ENCODE results near the gene CYP2C19. TPM values are rescaled to one million over a fixed set of nuclear protein-coding genes. Genes with fewer than 3 reads are reported as not detected.
"Not testable (repeated sequence)": the region's sequence is repeated elsewhere in the genome, so short reads cannot be mapped to it uniquely, and the experiment has no call there.

The CYP2C19 gene
- total RNA-seq, 1 experiment from 2014 or later: 0.86 TPM

DNA sequence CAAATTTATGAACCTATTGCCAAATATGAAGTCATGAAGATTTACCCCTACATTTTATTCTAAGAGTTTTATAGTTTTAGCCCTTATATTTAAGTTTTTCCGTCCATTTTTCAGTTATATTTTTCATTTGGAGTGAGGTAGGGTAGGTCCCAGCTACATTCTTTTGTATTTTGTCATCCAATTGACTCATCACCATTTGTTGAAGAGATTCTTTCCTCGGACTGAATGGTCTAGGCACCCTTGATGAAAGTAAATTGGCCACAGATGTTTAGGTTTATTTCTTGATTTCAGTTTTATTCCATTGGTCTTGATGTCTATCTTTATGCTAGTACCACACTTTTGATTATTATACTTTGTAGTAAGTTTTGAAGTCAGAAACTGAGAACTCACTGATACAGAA is 22.7 kb downstream of the CYP2C19 start:
- peaks cover 7% of the 10 kb centered on the region for H3K9me3 Mint-ChIP-seq (ENCODE audit: unreplicated experiment)
- ChIA-PET POLR2A (no interaction called here), CTCF (no interaction called here)
- DNase-seq: no peak
- intact Hi-C loops (cut with micrococcal nuclease; ENCODE audit: unreplicated experiment): no loop called here
- no peak overlapping the region for H3K4me3 Mint-ChIP-seq (ENCODE audit: unreplicated experiment)
- Histone ChIP-seq H3K4me3 (ENCODE audit: low read depth, low read length) (no peak overlapping the region), H3K27me3 (replicated peaks; ENCODE audit: control insufficient read depth, insufficient read depth, low read length) (no peaks in the 10 kb centered on the region), H3K4me1 (no peaks in the 10 kb centered on the region), H3K36me3 (ENCODE audit: control insufficient read depth, insufficient read depth, low read length) (no peaks in the 10 kb centered on the region), H3K9me3 (no peaks in the 10 kb centered on the region)
- H3K36me3 Mint-ChIP-seq (ENCODE audit: insufficient read depth, unreplicated experiment): no peaks in the 10 kb centered on the region
- H3K4me1 Mint-ChIP-seq (ENCODE audit: low read depth, unreplicated experiment): no peaks in the 10 kb centered on the region
- no TSS peak for BruUV-seq (replicated peaks)
- H3K27me3 Mint-ChIP-seq (ENCODE audit: insufficient read depth, unreplicated experiment): no peaks in the 10 kb centered on the region
- no peak overlapping the region for H3K27ac Mint-ChIP-seq (ENCODE audit: unreplicated experiment)
- no peak for TF ChIP-seq CTCF (IDR thresholded peaks at IDR 0.05; ENCODE audit: insufficient read depth in 1 of 2, low read depth in 1 of 2, low read length in 1 of 2, severe bottlenecking in 1 of 2, unreplicated experiment in 1 of 2)

DNA sequence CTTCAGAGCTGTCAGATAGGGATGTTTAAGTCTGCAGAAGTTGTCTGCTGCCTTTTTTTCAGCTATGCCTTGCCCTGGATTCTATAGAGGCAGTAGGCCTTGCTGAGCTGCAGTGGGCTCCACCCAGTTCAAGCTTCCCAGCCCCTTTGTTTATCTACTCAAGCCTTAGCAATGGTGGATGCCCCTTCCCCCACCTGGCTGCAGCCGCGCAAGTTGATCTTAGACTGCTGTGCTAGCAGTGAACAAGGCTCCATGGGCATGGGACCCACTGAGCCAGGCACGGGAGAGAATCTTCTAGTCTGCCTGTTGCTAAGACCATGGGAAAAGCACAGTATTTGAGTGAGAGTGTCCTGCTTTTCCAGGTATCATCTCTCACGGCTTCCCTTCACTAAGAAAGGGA is 38.1 kb downstream of the CYP2C19 start:
- H3K9me3 ChIP-seq; H3K4me1 ChIP-seq; H3K4me3 ChIP-seq (ENCODE audit: low read depth, low read length); H3K27ac Mint-ChIP-seq (ENCODE audit: unreplicated experiment); DNase-seq; H3K4me3 Mint-ChIP-seq (ENCODE audit: unreplicated experiment); H3K36me3 Mint-ChIP-seq (ENCODE audit: insufficient read depth, unreplicated experiment); H3K4me1 Mint-ChIP-seq (ENCODE audit: low read depth, unreplicated experiment); H3K36me3 ChIP-seq (ENCODE audit: control insufficient read depth, insufficient read depth, low read length); BruUV-seq (replicated peaks); POLR2A ChIA-PET; CTCF ChIA-PET; H3K27me3 Mint-ChIP-seq (ENCODE audit: insufficient read depth, unreplicated experiment); H3K27me3 ChIP-seq (replicated peaks; ENCODE audit: control insufficient read depth, insufficient read depth, low read length); intact Hi-C loops (cut with micrococcal nuclease; ENCODE audit: unreplicated experiment): not testable (repeated sequence)
- H3K9me3 Mint-ChIP-seq (ENCODE audit: unreplicated experiment): peaks cover 30% of the 10 kb centered on the region

DNA sequence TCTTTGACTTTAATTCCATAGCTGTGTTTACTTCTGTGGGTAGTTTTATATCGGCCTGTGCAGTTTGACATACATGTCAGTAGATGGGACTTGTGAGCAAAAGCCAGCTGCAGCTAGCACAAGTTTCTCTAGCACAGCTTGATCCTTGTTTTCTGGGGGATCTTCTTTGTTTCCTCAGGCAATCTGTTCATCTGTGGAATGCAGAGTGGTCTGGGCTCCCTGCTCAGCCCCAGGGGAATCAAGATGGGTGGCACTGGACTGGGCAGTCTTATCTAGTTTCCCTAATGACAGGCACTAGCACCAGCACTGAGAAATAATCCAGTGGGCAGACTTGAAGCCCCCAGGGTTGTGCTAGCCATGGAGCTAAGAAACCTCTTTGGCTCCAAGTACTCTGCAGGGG is 40.8 kb downstream of the CYP2C19 start:
- intact Hi-C loops (cut with micrococcal nuclease; ENCODE audit: unreplicated experiment): no loop called here
- peaks cover 20% of the 10 kb centered on the region for H3K9me3 Mint-ChIP-seq (ENCODE audit: unreplicated experiment)
- H3K27me3 Mint-ChIP-seq (ENCODE audit: insufficient read depth, unreplicated experiment): no peaks in the 10 kb centered on the region
- Histone ChIP-seq H3K4me1 (no peaks in the 10 kb centered on the region), H3K36me3 (ENCODE audit: control insufficient read depth, insufficient read depth, low read length) (no peaks in the 10 kb centered on the region), H3K4me3 (ENCODE audit: low read depth, low read length) (no peak overlapping the region), H3K9me3 (no peaks in the 10 kb centered on the region), H3K27me3 (replicated peaks; ENCODE audit: control insufficient read depth, insufficient read depth, low read length) (no peaks in the 10 kb centered on the region)
- H3K27ac Mint-ChIP-seq (ENCODE audit: unreplicated experiment): no peak overlapping the region
- TF ChIP-seq CTCF (IDR thresholded peaks at IDR 0.05; ENCODE audit: insufficient read depth in 1 of 2, low read depth in 1 of 2, low read length in 1 of 2, severe bottlenecking in 1 of 2, unreplicated experiment in 1 of 2): no peak
- no peaks in the 10 kb centered on the region for H3K36me3 Mint-ChIP-seq (ENCODE audit: insufficient read depth, unreplicated experiment)
- no peak for DNase-seq
- ChIA-PET POLR2A (no interaction called here), CTCF (no interaction called here)
- no peaks in the 10 kb centered on the region for H3K4me1 Mint-ChIP-seq (ENCODE audit: low read depth, unreplicated experiment)
- no peak overlapping the region for H3K4me3 Mint-ChIP-seq (ENCODE audit: unreplicated experiment)
- no TSS peak for BruUV-seq (replicated peaks)

DNA sequence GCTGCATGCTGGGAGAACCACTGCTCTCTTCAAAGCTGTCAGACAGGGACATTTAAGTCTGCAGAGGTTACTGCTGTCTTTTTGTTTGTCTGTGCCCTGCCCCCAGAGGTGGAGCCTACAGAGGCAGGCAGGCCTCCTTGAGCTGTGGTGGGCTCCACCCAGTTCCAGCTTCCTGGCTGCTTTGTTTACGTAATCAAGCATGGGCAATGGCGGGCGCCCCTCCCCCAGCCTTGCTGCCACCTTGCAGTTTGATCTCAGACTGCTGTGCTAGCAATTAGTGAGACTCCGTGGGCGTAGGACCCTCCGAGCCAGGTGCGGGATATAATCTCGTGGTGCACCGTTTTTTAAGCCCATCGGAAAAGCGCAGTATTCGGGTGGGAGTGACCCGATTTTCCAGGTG is 67.5 kb downstream of the CYP2C19 start:
- POLR2A ChIA-PET: not testable (repeated sequence)

More for the DNA sequence above, 67.5 kb downstream of the CYP2C19 start:
- H3K9me3 Mint-ChIP-seq (ENCODE audit: unreplicated experiment): peaks cover 21% of the 10 kb centered on the region
- H3K4me1 Mint-ChIP-seq (ENCODE audit: low read depth, unreplicated experiment); H3K27me3 ChIP-seq (replicated peaks; ENCODE audit: control insufficient read depth, insufficient read depth, low read length); H3K27ac Mint-ChIP-seq (ENCODE audit: unreplicated experiment); H3K27me3 Mint-ChIP-seq (ENCODE audit: insufficient read depth, unreplicated experiment); H3K36me3 Mint-ChIP-seq (ENCODE audit: insufficient read depth, unreplicated experiment); CTCF ChIA-PET; H3K4me3 ChIP-seq (ENCODE audit: low read depth, low read length); intact Hi-C loops (cut with micrococcal nuclease; ENCODE audit: unreplicated experiment); H3K4me1 ChIP-seq; DNase-seq; H3K9me3 ChIP-seq; H3K36me3 ChIP-seq (ENCODE audit: control insufficient read depth, insufficient read depth, low read length); BruUV-seq (replicated peaks); H3K4me3 Mint-ChIP-seq (ENCODE audit: unreplicated experiment): not testable (repeated sequence)
